Omental fat pad (tissue), 4 donors: ENCODE data around the gene CIP2A. TPM values are rescaled to one million over a fixed set of nuclear protein-coding genes. Genes with fewer than 3 reads are reported as not detected.

Experiments
- ATAC-seq: fragments of 150-250 bp; one replicate; pipeline ENCODE4 v1.9.1; 2016; ENCODE audit warnings: mild to moderate bottlenecking, moderate library complexity; ENCODE audit not compliant: low FRiP score
- DNase-seq: peaks from one replicate; pipeline ENCODE4 v3.0.0-alpha.2; 2019; ENCODE audit warnings: low spot score
- CTCF ChIP-seq, 3 donors: fragments of 450-650 bp; IDR thresholded peaks; one replicate each; pipeline ENCODE4 v1.5.1; 2016 to 2017; ENCODE audit warnings: antibody characterized with exemption in 3 of 3, mild to moderate bottlenecking in 3 of 3, moderate library complexity in 2 of 3
- total RNA-seq, 4 donors: library from RNA; depleted of rRNA; stranded (reverse); fragments of >200 nt; gene quantifications; one replicate each; pipeline ENCODE4 v1.1.0, GENCODE V29; 2016

Gene CIP2A
- total RNA-seq, 4 donors from 2014 or later = 1.1 to 6.4 (median 5.7) TPM

DNA sequence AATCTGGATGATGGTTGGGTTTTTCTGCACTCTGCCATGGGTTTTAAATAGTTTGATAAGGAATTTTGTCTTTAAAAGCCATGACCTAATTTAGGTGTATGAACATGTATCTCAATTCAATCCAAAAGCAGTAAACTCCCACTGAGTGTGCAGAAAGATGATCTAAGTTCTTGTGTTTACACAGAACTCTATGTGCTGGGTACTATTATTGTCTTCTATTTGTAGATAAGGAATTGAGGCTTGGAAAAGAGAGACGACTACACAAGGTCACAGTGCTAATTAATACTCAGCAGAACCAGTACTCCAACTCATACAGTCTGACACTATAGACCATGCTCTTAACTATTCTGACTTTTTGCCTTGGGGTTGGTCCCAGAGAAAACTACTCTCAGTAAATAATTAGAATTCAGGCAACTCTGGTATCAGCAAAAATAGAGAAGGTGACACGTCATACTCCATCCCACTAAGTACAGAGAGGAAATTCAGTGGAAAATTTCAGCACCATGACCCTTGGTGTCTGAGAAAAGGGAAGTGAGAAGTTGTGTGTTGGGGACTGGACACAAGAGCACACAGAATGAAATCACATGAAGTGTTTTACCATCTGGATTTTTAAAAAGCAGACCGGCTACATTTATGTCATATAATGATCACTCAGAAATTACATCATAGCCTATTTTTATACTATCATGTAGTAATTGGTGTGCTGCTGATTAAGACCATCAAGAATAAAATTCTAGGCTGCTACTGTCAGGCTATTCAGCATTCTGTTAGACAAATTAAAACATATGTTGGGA is 60.6 kb downstream of the CIP2A start:
- no peak for DNase-seq

DNA sequence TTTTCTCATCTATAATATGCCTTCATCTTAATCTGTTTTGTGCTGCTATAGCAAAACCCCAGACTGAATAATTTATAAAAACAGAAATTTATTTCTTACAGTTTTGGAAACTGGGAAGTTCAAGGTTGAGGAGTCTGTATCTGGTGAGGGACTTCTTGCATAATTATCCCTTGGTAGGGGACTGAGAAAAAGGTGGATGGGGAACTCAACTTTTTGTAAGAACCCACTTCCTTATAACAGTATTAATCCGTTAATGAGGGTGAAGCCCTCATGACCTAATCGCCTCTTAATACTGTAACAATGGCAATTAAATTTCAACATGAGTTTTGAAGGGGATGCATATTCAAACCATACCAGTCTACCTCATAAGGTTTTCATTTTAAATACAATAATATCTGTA is 61.4 kb downstream of the CIP2A start:
- no peak for ATAC-seq
- DNase-seq = no peak
- TF ChIP-seq CTCF (IDR thresholded peaks at IDR 0.05) = no peak

More for the DNA sequence above, 60.6 kb downstream of the CIP2A start:
- TF ChIP-seq CTCF (IDR thresholded peaks at IDR 0.05) = no peak
- ATAC-seq = no peak

DNA sequence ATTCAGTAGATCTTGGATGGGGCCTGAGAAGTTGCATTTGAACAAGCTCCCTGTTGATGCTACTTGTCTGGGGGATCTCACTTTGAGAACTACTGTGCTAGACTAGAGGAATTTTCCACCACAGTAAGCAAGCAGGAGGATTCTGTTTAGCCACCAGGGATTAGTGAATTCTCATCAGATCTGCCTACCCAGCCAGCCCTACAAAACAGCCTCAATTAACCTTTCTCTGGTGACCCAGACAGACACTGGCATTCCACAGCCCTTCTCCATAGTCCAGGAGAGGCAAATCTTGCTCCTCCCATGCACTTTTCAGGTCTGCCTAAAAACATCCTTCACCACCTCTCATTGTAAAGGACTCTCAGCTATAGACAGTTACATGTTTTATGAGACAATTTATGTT is 62.1 kb downstream of the CIP2A start:
- no peak for TF ChIP-seq CTCF (IDR thresholded peaks at IDR 0.05)
- ATAC-seq = no peak
- no peak for DNase-seq

GRCh38 chr3:108525971-108526370 is 63.3 kb downstream of the CIP2A start:
- no peak for TF ChIP-seq CTCF (IDR thresholded peaks at IDR 0.05)
- ATAC-seq = no peak
- no peak for DNase-seq

DNA sequence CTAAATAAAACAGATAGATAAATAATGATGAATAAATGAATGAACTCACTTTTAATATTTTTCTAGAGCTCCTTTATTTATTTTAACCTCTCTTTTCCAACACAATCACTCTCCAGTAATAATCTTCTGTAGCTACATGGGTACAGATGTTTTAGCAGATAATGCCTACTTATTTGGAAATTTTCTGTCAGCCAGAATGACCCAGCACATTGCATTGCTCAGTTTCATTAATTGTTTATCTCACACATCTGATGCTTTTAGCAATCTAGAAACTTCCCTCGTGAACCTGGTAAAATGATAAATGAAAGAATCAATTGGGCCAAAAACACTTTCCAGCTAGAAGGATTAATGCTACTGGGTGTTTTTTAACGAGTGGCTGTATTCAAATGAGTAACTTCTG is 64.0 kb downstream of the CIP2A start:
- TF ChIP-seq CTCF (IDR thresholded peaks at IDR 0.05) = no peak
- DNase-seq = no peak
- ATAC-seq = no peak

DNA sequence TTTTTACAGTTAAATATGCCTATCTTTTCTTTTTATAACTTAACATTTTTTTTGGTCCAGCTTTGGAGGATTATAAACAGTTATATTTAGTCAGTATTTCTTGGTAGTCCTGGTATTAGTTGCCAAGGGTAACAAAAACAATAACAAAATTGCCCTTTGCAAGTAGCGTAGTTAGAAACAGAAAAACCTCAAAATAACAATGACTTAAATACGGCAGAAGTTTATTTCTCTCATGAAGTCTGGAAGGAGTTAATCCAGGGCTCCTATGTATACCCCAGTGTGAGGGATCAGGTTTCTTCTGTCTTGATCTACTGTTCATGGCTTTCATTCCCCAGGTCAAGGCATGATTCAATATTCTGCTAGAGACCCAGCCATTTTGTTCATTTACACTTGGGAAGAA is 64.7 kb downstream of the CIP2A start:
- ATAC-seq = no peak
- no peak for DNase-seq
- TF ChIP-seq CTCF (IDR thresholded peaks at IDR 0.05) = no peak

DNA sequence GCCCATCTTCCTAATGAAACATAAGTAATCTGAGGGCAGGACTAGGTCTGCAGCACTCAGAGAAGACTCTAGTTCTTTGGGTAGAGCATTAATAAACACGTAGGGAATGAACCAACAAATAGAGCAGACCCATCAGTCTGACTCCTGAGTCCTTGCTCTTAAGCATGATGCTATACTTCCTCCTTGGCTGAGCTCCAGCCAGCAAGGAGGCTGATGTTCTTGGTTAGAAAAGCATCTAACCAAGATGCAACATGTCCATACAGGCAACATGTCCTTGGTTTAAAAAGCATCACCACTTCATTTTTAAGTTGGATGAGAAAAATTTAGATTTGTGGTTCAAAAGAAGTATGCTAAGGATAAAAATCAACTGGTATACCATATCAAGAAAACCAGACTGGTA is 70.3 kb downstream of the CIP2A start:
- no peak for DNase-seq
- TF ChIP-seq CTCF (IDR thresholded peaks at IDR 0.05) = no peak
- no peak for ATAC-seq
